Hippocampal formation (tissue), 2 donors: Measurements from ENCODE around the gene HOXD1.
A peak's percentile ranks its signal among the peaks of the same experiment; 100 is the strongest.

ENCODE experiments used
- DNase-seq, 2 donors: peaks; one replicate each; lab custom pipeline; 2025; lab: John Stamatoyannopoulos, UW

HOXD1 gene

GRCh38 chr2:176165370-176166050, 23.0 kb upstream of the HOXD1 start:
- no peak for DNase-seq

DNA sequence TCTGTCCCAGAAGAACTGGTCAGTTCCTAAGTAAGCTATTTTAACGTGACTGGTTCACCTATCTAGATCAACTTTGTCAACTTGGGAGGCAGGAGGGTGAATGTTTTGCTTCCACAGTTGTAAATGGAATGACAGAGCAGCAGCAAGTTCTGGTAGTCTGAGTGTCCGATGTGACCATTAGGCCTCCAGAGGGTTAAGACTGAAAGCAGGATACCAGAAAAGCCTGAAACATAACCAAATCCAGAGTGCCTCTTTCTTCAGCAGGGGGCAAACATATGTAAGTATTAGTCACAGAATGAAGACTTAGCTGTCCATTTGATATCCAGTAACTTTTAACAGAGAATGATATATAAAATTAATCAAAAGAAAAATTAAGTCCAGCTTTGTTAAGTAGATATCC, 22.2 kb upstream of the HOXD1 start:
- no peak for DNase-seq

GRCh38 chr2:176167398-176167797, 21.1 kb upstream of the HOXD1 start:
- no peak for DNase-seq

DNA sequence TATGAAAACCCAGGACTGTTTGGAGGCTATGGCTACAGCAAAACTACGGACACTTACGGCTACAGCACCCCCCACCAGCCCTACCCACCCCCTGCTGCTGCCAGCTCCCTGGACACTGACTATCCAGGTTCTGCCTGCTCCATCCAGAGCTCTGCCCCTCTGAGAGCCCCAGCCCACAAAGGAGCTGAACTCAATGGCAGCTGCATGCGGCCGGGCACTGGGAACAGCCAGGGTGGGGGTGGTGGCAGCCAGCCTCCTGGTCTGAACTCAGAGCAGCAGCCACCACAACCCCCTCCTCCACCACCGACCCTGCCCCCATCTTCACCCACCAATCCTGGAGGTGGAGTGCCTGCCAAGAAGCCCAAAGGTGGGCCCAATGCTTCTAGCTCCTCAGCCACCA, 19.3 kb upstream of the HOXD1 start:
- no peak for DNase-seq

DNA sequence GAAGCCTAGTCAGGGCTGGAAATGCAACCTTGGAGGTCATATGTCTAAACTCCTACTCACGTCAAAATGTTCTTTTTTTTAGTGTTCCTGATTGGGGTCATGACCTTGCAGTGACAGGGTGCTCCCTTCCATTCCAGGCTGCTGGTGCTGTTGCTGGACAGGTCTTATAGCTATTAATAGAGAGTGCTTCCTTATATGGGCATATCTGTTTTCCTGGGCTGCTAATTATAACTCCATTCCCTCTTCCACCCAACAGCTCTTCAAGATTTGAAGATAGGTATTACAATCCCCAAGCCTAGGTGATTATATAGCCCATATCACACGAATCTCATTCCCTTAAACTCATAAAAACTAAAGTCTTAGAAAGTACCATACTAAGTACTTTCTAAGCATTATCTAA, 18.8 kb upstream of the HOXD1 start:
- DNase-seq = no peak

DNA sequence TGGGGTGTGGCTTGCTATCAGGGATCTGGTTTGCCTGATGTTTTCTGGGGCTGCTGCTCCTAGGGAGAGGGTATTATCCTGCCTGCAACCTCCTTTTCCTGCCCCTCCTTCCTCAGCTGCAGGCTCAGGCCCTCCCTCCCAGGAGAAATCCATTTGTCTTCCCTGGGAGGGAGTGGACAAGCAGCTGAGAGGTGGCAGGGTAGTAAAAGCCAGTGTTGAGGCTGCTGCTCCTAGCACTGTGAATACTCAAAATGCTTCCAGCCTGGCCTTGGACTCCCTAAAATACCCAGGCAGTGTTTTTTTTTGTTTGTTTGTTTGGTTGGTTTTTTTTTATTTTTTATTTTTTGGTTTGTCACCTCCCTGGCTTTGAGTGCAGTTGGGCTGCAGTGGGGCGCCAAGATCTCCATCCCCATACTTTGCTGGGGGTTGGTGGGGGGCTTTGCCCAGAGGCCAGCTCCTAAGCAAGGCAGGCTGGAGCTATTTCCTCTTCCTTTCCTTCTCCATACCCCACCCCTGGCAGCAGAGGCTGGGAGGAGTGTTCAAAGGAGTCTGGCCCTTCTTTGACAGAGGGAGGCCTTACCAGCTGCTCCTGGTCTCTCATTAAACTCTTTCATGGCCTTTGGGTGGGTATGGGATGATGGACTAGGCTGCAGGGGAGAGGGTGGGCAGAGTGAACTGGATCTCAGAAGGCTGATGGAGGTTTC, 17.7 kb upstream of the HOXD1 start:
- no peak for DNase-seq

DNA sequence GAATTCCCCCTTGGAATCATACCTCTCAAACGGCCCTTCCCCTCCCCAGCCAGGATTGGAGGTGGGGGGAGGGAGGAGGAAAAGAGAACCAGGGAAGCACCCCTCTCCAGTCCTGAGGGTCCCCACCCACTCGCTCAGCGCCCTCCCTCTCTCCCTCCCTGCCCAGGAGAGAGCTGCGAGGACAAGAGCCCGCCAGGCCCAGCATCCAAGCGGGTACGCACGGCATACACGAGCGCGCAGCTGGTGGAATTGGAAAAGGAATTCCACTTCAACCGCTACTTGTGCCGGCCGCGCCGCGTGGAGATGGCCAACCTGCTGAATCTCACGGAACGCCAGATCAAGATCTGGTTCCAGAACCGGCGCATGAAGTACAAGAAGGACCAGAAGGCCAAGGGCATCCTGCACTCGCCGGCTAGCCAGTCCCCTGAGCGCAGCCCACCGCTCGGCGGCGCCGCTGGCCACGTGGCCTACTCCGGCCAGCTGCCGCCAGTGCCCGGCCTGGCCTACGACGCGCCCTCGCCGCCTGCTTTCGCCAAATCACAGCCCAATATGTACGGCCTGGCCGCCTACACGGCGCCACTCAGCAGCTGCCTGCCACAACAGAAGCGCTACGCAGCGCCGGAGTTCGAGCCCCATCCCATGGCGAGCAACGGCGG, 17.0 kb upstream of the HOXD1 start:
- peak in 1 of 2 donors; percentile 37 for DNase-seq

GRCh38 chr2:176172007-176172894, 16.2 kb upstream of the HOXD1 start:
- no peak for DNase-seq

DNA sequence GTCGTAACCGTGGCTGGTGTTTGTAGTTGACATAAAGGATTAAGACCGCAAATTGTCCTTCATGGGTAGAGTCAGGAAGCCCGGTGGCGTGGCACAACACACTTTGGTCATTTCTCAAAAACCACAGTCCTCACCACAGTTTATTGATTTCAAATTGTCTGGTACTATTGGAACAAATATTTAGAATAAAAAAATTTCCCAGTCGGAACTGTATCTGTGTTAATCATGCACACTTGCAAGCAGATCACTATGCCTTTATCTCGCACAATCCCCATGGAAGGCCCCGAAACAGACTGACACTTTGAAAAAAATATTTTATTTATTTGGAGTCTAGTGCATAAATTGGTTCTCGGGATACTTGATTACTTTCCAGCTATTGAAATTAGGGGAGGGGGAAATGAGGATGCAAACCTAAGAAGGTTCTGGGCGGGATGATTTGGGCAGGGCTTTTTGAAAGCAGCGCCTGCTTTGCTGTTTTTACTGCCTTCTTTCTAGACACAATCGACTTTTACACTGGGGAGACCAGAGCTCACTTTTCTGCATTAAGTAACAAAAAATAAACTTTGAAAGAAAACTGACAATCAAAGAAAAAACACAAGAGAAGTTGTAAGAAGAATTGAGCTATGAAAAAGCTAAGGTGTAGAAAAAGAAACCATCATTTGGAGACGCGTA, 15.4 kb upstream of the HOXD1 start:
- no peak for DNase-seq

GRCh38 chr2:176173567-176174381, 14.7 kb upstream of the HOXD1 start:
- no peak for DNase-seq

DNA sequence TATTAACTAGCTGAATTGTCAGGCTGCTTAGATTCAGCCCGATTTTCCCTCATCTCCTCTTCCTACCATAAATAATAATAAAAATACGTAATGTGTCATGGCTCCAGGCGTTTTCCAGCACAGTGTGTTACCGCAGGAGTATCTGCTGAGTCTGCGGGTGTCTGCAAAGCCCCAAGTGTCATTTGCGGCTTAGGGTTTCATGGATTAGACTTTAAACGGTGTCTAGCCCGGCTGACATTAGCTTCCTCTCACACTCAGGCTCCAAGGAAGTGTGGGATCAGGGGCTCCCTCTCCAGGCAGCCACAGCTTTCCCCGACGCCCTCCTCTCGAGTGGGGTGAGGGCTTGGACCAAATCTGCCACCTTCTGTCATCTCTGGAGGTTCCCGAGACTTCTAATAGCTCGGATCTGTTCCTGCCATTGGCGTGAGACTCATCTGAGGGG, 14.1 kb upstream of the HOXD1 start:
- DNase-seq = peak in 1 of 2 donors; percentile 23

DNA sequence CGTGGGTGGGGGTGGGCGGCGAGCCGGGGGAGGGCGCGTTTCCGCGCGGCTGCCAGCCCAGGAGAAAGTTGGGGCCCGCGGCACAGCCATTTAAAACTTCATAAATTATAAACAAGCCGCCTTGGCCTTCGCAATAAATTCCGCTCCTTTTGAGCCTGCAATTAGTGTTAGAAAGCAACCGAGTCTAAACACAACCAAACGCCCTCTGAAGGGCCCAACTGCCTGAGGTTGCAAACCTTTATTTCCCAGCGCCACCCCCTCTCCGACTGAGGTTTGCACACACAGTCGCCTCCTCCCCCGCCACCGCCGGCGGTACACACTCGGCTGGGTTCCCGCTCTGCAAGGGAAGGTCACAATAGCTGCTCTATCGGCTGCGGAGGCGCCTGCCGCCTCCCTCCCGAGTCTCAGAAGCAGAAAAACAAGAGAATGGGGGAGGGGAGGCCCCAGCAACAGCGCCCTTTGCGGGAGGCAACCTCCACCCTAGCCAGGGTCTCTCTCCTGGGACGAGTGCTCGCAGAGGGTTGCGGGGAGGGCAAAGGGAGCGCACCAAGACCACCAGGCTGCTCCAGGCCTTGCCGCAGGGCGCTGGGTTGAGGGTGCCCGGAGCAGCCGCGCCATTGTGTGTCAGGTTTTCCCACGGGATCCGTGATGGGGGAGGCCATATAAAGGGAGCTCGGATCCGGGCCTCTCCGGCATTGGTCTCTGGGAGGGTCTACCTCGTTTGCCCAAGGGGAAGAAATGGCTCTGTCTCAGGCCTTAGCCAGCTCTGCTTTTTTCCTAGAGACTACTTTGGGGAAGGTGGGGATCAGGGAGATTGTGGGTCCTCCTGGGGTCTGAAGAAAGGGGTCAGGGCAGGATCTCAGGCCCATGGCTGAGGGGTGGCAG, 13.4 kb upstream of the HOXD1 start:
- peak; percentile 57 to 77 for DNase-seq

DNA sequence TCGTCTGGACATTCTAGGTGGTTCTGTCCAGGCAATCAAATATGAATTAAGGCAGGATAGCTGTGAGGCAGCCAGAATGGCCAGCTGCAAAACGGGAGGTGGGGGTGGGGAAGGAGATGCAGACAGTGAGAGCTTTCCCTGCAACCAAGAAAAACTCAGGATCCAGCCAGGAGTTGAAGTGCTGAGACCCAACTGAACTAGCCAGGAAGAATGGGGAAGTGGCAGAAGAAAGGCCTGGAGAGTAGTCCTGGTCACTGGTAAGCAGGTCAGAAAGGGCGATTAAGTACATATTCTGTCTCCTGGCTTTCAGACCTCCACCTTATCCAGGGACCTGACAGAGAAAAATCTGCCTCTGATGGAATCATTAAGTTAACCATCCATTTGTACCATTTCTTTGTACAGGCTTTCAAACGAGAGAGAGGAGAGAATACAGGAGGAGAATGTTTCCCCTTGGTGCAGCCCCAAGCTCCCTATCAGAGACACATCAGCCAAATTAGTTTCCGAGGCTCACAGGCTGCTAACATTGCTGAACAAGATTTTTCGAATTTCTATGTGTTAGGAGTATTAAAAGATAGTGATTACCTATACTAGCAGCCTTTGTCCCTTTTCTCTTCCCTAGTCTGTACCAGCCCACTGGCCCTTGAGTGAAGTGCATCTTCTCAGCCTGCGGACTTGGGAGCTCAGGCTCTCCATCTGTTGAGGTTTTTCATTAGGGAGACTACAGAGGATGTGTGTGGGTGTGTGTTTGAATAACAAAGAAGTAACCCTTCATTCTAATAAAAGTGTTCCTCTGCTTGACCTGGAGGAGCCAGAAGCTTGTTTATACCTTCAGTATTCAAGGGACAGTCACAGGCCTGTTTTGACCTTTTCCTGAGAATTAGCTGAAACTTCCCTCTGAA, 12.5 kb upstream of the HOXD1 start:
- peak in 1 of 2 donors; percentile 16 for DNase-seq

GRCh38 chr2:176177580-176178037, 10.9 kb upstream of the HOXD1 start:
- DNase-seq = no peak

DNA sequence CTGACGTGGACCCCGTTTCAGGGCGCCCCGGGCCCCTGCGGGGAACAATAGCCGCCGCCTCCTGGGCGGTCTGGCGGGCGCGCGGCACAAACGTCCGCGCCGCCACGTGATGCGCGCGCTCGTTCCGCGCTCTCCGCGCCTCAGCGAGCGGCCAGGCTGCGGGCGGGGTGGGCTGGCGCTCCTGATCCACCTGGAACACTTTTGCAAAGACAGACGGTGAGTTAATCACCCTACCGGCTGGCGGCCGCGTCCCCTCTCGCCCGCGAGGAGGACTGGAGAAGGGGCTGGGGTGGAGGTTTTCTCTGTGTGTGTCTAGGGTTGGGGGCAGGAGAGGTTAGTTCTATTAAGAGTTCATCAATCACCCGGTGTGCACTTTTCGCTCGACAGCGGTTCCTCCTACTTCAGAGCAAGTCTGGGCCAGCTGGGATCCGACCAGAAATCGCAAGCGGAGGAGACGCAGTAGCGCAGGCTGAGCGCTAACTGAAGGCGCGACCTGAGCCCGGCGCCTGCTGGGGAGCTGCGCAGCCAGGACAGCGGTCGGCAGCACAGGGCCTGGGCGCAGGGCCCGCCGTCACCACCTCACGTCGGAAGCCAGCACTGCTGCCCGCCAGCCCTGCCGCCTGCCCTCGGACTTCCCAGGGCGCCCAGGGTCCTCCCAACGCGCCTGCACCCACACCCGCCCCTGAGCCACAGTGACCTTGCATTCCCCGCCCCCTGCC, 10.3 kb upstream of the HOXD1 start:
- no peak for DNase-seq

DNA sequence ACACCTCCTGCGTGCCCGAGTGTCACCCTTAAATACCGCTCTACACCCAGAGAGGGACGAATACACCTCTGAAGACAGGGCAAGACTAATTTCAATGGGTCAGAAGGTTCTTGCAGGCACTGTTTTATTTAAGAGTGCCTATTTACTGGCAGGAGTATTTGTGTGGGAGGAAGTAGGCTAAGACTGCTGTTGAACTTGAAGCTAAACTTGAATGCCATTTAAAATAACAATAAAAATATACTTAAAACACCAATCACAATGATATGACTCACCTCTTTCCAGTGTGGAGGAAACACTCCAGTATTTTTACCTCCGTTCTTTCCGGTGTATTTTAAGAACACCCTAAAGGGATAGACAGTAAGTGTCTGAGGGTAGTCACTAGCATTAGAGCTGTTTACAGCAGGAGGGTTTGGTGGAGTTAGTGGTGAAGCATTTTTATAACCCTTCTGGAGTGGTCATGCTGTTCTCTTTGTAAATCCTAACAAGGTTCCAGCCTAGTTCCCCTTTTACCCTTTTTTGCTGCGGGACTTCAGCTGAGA, 9.6 kb upstream of the HOXD1 start:
- no peak for DNase-seq

DNA sequence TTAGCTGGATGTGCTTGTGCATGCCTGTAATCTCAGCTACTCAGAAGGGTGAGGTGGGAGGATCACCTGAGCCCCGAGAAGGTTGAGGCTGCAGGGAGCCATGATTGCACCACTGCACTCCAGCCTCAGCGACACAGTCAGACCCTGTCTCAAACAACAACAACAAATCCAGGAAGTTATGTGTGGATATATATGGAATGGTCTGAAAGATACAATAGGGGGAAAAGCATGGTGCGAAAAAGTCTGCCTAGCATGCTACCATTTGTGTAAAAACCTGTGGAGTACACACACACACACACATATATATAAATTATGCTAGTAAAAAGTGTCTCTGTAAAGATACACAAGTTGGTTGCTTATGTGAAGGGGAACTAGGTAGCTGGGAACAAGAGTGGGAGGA, 6.9 kb upstream of the HOXD1 start:
- DNase-seq = no peak

DNA sequence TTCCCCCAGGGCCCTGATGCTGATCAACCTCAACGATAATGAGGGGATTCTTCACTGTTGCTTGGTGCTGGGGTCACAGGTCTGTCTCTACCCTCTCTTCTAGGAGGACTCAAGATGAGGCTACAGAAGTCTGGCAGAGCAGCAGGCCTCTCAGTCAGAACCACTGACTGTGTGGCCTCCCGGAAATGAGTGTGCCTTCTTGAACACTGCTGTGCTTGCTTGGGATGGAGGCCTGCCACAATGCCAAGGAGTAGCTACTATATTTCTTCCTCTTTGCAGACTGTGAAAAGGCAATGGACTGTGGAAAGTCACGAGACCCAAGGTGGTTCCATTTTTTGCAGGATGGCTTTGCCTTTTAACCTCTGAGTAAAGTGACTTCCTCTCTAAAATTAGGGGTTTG, 5.8 kb upstream of the HOXD1 start:
- no peak for DNase-seq
